Kidney (tissue), 14 donors: ENCODE data around the gene CCDC85C. TPM values are rescaled to one million over a fixed set of nuclear protein-coding genes. Genes with fewer than 3 reads are reported as not detected.
A peak's percentile ranks its signal among the peaks of the same experiment; 100 is the strongest.

ENCODE experiments used
- DNase-seq, 5 donors: peaks; one replicate each; pipeline ENCODE4 v3.0.0-alpha.2; 2013 to 2020
- FAIRE-seq: peaks from 2 replicates; lab custom pipeline; 2012; peaks lifted over from hg19 to GRCh38; lab: Jason Lieb, UNC
- H3K27ac ChIP-seq, 2 donors: one replicate each; pipeline ENCODE4 v1.7.0; 2013; ENCODE audit warnings: low read depth in 2 of 2, low read length in 2 of 2, inconsistent platforms in 1 of 2
- H3K27me3 ChIP-seq: one replicate; pipeline ENCODE4 v1.7.1; 2013; ENCODE audit warnings: low read length, inconsistent platforms; ENCODE audit not compliant: control insufficient read depth, insufficient read depth
- H3K36me3 ChIP-seq, 3 donors: one replicate each; pipeline versions ENCODE4 v1.7.0 to v1.7.1; 2013; ENCODE audit warnings: low read length in 3 of 3, control low read depth in 1 of 3, inconsistent platforms in 1 of 3; ENCODE audit not compliant: insufficient read depth in 3 of 3, control insufficient read depth in 2 of 3
- H3K4me1 ChIP-seq, 3 donors: one replicate each; pipeline versions ENCODE4 v1.7.0 to v1.7.1; 2013; ENCODE audit warnings: low read length in 3 of 3, inconsistent platforms in 1 of 3, low read depth in 1 of 3; ENCODE audit not compliant: control insufficient read depth in 2 of 3, insufficient read depth in 2 of 3
- H3K4me3 ChIP-seq, 3 donors: one replicate each; pipeline versions ENCODE4 v1.7.0 to v1.8.1; 2013; ENCODE audit warnings: low read length in 3 of 3, control low read depth in 1 of 3, inconsistent platforms in 1 of 3
- H3K9ac ChIP-seq, 3 donors: one replicate each; pipeline versions ENCODE4 v1.7.0 to v1.7.1; 2013; ENCODE audit warnings: low read length in 3 of 3, control low read depth in 1 of 3, inconsistent platforms in 1 of 3
- H3K9me3 ChIP-seq, 3 donors: one replicate each; pipeline versions ENCODE4 v1.7.0 to v1.7.1; 2013; ENCODE audit warnings: low read length in 3 of 3, control low read depth in 1 of 3, inconsistent platforms in 1 of 3; ENCODE audit not compliant: control insufficient read depth in 2 of 3, insufficient read depth in 1 of 3
- intact Hi-C: fragments of 100-400 bp; cut with DNase I; formaldehyde crosslinking; loops from one replicate; pipeline ENCODE4 v1.11.1; 2022
- polyA plus RNA-seq: library from polyadenylated mRNA; stranded (reverse); fragments of 350-450 nt; fragmentation: Illumina TruSeq; extraction: RNeasy Lipid Tissue Mini Kit (QIAGEN cat#74804); gene quantifications from one replicate; pipeline ENCODE4 v1.2.3, GENCODE V29; 2014; ENCODE audit warnings: low read depth, low replicate concordance; ENCODE audit not compliant: insufficient read depth
- total RNA-seq: library from RNA; stranded (reverse); fragmentation: NEBNext Ultra II Directional; extraction: Animal tissue kit (Norgen Biotek cat#: 25700); gene quantifications from one replicate; pipeline ENCODE4 v1.2.1, GENCODE V29; 2021
- TF ChIP-seq, protein P1 (sequence below): IDR thresholded peaks from 3 replicates; pipeline ENCODE4 v1.5.1; 2012; ENCODE audit warnings: mild to moderate bottlenecking, moderate library complexity, borderline replicate concordance; ENCODE audit not compliant: insufficient read depth; ENCODE audit errors: extremely low read depth
- donor health status: control.
- donor health status: control.
- donor health status: control.
- donor health status: control.
- donor health status: control.
- donor health status: DM: yes; HTN: yes; CAD: no.
- donor health status: Normal renal cell carcinoma (clear cell type).

The CCDC85C gene
- total and polyA plus RNA-seq, 2 donors from 2014 or later: 14.7 to 21.4 TPM

DNA sequence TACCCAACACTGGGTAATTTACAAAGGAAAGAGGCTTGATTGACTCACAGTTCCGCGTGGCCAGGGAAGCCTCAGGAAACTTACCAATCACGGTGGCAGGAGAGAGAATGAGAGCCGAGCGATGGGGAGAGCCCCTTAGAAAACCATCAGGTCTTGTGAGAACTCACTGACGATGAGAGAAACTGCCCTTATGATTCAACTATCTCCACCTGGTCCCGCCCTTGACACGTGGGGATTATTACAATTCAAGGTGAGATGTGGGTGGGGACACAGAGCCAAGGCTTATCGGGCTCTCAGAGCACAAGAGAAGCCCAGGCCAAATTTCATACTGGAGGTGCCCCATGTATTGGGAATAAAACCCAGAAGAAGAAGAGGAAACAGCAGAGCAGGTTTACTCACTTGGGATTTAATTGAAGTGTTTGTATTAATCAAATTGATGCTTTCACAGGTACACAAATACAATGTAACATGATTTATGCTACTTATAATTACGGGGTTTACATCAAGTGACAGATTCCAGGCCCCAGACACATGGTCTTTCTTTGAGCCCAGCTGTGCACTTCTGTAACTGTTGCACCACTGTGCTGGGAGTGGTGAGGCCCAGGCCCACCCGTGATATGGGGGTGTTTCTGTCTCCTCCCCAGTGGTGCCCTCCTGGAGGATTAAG, 8.2 kb upstream of the CCDC85C start:
- TF ChIP-seq, protein P1, sequence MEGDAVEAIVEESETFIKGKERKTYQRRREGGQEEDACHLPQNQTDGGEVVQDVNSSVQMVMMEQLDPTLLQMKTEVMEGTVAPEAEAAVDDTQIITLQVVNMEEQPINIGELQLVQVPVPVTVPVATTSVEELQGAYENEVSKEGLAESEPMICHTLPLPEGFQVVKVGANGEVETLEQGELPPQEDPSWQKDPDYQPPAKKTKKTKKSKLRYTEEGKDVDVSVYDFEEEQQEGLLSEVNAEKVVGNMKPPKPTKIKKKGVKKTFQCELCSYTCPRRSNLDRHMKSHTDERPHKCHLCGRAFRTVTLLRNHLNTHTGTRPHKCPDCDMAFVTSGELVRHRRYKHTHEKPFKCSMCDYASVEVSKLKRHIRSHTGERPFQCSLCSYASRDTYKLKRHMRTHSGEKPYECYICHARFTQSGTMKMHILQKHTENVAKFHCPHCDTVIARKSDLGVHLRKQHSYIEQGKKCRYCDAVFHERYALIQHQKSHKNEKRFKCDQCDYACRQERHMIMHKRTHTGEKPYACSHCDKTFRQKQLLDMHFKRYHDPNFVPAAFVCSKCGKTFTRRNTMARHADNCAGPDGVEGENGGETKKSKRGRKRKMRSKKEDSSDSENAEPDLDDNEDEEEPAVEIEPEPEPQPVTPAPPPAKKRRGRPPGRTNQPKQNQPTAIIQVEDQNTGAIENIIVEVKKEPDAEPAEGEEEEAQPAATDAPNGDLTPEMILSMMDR: no peak
- Histone ChIP-seq H3K9ac (no peak overlapping the region), H3K27me3 (no peaks in the 10 kb centered on the region), H3K4me1 (peaks cover 0 to 6% (median 0%) of the 10 kb centered on the region in 3 donors), H3K9me3 (no peaks in the 10 kb centered on the region), H3K27ac (no peak overlapping the region), H3K4me3 (no peak overlapping the region), H3K36me3 (no peaks in the 10 kb centered on the region)
- FAIRE-seq (no peak), DNase-seq (no peak)
- intact Hi-C loops: no loop called here

DNA sequence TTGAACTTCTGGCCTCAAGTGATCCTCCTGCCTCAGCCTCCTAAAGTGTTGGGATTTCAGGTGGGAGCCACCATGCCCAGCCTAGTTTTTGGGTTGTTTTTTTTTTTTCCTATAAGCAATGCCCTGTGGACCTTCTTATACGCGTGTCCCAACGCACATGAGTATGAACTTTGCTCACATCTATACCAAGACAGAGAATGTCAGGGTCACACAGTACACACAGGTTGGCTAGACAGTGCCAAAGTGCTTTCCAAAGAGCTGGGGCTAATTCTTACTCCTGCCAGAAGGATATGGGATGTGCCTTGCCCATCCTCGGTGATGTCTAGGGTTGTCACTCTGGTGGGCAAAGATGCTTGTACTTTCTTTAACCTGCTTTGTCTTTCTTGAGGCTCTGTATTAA, 7.6 kb upstream of the CCDC85C start:
- intact Hi-C loops: no loop called here

DNA sequence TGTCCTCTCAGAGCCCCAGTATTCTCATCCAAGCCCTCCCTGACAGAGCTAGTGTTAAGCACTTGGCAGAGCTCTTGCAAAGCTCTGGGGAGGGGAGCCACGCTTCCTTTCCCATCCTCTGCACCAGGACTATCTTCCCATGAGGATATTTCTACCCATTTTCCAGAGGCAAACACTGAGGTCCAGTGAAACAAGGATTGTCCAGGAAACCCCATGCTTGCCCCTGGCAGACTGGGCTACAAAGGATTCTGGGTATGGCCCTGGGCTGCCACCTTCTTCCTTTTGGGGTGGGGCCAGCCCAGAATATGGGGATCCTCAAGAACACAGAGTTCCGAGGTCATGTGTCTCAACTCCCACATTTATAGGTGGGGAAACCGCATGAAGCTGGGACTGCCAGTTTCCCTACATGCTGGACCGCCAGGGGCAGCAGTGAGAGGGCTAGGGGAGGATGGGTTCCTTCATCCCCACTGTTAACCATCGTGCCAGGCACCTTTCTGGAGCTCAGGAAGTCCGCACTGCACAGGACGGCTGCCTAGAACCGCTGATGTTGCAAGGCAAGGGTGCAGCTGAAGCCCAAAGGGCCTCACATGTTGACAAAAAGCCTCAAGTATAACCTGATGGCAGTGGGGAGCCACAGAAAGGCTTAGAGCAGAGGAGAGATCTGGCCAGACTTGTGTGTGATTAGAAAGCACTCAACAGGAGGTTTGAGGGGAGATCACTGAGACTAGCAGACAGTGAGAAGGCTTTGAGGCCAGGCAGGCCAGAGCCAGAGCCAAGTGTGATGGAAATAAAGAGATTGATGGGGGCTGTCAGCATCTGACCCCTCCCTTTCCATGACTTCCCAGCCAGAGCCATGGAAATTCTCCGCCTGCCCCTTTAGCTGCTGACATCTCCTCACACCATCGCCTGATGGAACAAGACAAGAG, 5.5 kb upstream of the CCDC85C start:
- no peaks in the 10 kb centered on the region for H3K36me3 ChIP-seq
- intact Hi-C loops: no loop called here
- H3K9me3 ChIP-seq: no peaks in the 10 kb centered on the region
- FAIRE-seq (no peak), DNase-seq (no peak)
- no peak overlapping the region for H3K9ac ChIP-seq
- TF ChIP-seq, protein P1: peak; percentile 10
- H3K4me3 ChIP-seq: no peak overlapping the region
- H3K27me3 ChIP-seq: no peaks in the 10 kb centered on the region
- H3K27ac ChIP-seq: no peak overlapping the region
- peaks cover 0 to 6% (median 0%) of the 10 kb centered on the region in 3 donors for H3K4me1 ChIP-seq

More for the DNA sequence above, 7.6 kb upstream of the CCDC85C start:
- H3K4me1 ChIP-seq: peaks cover 0 to 3% (median 0%) of the 10 kb centered on the region in 3 donors
- no peaks in the 10 kb centered on the region for H3K27me3 ChIP-seq
- TF ChIP-seq, protein P1: no peak
- H3K4me3 ChIP-seq: no peak overlapping the region
- H3K27ac ChIP-seq: no peak overlapping the region
- FAIRE-seq: no peak
- DNase-seq: no peak
- no peaks in the 10 kb centered on the region for H3K36me3 ChIP-seq
- no peaks in the 10 kb centered on the region for H3K9me3 ChIP-seq
- H3K9ac ChIP-seq: no peak overlapping the region
